NCI-H1417 (cell line): ENCODE measurements around the gene ANKRD39.
"Not testable (repeated sequence)": the region's sequence is repeated elsewhere in the genome, so short reads cannot be mapped to it uniquely, and the experiment has no call there.

Experiments used
- DNase-seq, 3 experiments: peaks; one replicate each; lab custom pipeline; 2025; lab: John Stamatoyannopoulos, UW

ANKRD39 gene, protein sequence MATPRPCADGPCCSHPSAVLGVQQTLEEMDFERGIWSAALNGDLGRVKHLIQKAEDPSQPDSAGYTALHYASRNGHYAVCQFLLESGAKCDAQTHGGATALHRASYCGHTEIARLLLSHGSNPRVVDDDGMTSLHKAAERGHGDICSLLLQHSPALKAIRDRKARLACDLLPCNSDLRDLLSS

DNA sequence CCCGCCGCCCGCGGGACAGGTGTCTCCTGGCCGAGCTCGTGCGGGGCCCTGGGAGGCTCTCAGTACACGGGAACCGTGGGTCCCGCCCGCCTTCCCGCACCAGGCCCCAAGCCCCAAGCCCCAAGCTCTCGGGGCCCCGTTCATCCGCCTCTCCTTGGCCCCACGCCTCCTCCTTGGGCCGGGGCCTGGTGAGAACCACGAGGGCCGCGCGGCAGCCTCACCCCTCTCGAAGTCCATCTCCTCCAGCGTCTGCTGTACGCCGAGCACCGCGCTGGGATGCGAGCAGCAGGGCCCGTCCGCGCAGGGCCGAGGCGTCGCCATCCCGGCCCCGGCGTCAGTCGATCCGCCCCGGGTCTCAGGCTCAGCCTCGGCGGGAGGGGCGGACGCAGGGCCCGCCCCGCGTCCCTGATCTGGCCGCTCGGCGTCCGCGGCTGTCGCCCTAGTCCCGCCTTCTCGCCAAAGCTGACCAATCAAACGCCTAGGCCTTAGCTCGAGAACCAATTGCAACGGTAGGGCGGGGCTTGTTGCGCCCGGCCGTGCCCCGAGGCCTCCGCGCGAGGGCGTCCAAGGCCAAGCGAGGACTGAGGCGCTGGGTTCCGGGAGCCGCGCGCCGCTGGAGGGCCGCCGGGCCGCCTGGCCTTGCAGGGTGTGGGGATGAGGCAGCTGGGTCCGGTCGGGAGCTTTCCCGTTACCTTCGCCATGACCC is at the start of gene ANKRD39:
TSS of gene ANKRD39 (minus strand) at position 350 of the 706 bp plus-strand sequence. CDS start at position 321, 29 bp downstream.
- peak; percentile 98 to 99 (median 99) for DNase-seq

DNA sequence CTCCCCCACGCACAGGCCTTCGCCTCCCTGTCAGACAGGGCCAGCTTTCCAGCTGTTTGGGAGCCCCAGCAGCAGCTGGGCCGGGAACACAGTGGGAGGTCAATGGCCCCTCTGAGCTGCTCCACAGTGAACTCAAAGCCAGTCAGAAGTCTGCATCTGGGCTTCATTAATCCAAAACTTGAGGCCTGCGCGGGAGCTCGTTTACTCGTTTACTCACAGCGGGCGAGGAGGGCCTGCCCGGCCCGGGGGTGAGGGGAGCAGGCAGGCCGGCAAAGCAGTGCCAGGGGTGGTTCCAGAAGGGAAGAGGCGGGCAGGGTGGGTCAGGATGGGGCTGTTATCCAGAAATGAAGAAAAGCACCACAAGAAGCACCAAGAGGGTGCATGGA is 48.9 kb upstream of the ANKRD39 start:
- DNase-seq: peak in 1 of 3 experiments; percentile 4

DNA sequence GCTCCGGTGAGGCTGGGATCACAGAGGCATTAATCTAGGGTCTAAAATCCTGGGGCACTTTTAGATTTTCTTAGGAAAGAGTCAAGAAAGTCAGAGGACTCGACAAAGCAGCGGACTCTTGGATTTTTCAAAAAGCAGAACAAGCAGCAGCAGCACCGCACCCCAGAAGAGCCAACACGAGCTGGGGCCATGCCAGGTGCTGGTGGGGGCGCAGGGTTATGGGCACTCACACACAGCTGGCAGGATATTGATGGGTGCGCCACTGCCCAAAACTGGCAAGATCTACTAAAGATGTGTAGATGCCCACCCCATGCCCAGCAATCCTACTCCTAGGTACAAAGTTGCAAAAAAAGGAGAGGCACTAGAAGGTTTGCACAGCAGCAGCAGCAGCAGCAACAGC is 46.0 kb upstream of the ANKRD39 start:
- no peak for DNase-seq

DNA sequence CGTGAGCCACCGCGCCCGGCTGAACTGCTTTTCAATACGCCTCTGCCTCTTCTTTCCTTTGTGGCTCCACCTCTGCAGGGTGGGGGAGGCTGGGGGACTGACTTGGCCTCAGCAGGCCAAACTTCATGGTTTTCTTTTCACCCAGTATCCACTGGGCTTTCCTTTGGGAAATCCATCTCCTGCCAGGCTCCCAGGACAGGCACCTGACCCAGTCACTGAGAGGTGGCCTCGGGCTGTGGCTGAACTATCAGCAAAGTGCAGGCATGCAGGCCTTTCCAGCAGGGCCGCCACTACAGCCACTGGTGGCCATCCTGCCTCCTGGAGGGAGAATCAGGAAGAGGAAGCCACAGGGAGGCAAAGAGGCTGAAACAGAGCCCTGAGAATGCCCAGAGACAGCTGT is 45.5 kb upstream of the ANKRD39 start:
- no peak for DNase-seq

DNA sequence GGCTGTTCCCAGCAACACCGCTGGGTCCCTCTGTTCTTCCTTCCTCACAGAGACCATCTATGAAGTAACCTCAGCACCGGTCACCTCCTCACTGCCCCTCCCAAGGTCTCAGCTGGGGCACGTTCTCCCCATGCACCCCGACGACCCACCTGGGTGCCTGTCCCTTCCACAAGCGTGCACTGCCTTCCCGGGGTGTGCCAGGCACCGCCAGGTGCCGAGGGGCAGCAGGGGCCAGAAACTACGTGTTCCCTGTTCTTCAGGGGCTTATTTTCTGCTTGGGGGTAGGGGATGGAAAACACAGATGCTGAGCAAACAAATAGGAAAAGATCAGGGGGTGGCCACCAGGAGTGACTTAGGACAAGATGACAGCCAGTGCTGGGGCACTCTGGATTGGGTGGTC is 42.4 kb upstream of the ANKRD39 start:
- no peak for DNase-seq

DNA sequence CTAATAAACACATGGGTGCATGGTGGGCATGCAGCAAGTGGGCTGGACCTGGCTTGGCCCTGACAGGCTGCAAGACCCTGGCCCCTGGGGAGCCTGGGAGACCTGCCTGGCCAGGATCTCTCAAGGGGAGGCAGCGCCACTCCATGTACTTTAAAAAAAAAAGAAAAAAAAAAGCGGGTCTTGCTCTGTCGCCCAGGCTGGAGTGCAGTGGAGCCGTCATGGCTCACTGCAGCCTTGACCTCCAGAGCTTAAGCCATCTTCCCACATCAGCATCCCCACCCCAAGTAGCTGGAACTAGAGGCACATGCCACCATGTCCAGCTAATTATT is 41.6 kb upstream of the ANKRD39 start:
- DNase-seq: no peak

DNA sequence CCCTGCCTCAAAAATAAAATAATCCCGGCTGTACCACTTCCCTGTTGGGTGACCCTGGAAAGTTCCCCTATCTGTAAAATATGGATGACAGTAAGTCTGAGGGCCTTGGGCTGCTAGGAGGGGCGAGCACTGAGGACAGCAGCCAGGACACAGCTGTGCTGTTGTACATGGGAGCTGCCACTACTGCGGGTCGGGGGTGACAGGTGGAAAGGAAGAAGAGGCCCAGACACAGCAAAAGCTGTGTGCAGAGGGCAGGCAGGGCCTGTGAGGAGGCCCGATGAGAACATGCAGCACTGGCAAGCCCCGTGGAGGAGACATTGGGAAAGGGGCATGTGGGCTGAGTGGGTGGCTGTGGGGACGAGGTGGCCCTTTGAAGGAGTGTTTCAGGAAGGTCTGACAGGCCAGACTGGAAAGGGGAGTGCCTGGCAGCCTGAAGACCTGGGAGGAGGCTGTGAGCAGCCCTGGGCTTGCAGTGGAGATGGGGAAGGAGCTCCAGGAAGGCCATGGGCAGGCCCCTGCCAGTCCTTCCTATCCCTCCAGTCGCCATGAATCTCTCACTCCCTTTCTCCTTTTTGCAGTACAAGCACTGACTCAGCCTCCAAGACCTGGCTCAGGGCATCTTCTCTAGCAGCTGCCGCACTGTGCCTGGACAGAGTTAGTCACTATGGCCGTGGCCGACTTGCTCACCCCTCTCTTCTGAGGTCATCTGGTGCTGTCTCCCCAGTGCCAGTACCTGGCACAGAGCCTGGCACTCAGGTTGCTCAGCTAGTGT is 41.0 kb upstream of the ANKRD39 start:
- DNase-seq: no peak

DNA sequence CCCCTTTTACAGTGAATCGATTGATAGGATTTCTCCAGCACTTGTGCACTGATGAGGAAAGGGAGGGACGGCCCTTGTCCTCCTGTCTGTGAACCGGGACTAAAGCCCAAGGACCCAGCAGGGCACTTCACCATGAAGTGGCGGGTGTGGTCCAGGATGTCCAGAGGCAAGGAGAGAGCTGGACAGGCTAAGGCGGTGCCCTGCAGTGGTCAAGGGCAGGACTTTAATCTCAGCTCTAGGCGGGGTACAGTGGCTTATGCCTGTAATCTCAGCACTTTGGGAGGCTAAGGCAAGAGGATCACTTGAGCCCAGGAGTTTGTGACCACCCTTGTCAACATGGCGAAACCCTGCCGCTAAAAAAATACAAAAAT is 40.3 kb upstream of the ANKRD39 start:
- DNase-seq: no peak

DNA sequence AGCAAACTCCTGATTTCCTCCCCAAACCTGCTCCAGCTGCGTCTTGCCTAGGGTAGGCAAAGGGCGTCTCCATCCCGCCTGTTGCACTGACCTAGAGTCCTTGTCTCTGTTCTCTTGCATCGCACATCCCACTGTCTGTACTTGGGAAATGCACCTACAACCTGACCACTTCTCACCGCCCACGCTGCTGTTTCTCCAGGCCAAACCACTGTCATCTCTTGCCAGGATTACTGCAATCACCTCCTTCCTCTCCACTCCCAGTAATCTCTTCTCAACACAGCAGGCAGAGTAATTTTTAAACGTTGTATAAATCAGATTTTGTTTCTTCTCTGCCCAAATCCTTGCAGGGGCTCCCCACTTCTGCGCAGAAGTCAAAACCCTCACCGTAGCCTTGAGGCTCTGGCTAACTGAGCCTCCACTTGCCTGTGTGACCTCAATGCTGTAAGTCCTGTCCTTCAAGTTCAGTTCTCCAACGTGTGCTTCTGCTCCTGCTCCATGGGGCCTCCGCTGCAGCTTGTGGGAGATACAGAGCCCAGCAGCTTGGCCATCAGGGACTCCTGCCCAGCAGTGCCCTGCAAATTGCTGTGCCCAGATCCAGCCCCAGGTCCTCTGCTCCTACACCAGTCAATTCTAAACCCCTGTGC is 39.8 kb upstream of the ANKRD39 start:
- no peak for DNase-seq

DNA sequence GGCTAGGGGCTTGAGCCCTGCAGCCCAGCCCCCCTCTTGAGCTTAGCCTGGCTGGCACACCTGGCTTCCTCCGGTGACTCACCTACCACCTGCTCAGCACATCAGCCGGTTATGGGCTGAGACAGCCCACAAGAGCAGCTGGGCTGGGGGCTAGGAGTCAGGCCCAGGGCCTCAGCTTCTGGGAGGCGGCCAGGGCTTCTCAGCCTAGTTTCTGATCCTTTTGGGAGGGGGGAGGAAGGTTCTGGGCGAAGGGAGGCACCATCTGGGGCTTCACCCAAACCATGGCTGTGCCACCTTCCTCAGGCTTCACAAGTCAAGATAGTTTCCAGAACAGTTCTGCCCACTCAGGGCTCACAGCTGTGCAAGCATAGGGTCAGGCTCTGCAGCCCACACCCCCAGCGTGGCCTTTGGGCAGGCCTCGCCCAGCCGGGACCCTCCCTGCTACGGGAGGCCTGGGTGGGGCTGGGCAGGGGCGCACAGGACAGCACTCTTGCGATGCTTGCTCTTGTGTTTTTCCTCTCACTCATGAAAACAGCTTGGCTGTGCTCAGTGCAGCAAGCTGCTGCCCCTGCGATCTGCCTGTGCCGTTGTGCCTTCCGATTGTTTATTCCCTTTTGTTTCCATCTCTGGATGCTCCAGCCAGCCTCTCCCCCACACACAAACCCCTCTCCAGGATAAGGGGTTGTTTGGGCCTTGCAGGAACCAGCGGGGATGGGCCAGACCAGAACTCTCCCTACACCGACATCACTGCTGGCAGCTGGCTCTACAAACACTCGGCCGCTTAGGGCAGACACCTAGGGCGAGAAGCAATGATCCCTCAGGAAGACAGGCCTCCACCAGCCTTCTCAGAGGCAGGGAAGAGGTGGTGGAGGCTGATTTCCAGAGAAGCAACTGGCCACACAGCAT is 38.2 kb upstream of the ANKRD39 start:
- DNase-seq: peak; percentile 61 to 77 (median 72)

DNA sequence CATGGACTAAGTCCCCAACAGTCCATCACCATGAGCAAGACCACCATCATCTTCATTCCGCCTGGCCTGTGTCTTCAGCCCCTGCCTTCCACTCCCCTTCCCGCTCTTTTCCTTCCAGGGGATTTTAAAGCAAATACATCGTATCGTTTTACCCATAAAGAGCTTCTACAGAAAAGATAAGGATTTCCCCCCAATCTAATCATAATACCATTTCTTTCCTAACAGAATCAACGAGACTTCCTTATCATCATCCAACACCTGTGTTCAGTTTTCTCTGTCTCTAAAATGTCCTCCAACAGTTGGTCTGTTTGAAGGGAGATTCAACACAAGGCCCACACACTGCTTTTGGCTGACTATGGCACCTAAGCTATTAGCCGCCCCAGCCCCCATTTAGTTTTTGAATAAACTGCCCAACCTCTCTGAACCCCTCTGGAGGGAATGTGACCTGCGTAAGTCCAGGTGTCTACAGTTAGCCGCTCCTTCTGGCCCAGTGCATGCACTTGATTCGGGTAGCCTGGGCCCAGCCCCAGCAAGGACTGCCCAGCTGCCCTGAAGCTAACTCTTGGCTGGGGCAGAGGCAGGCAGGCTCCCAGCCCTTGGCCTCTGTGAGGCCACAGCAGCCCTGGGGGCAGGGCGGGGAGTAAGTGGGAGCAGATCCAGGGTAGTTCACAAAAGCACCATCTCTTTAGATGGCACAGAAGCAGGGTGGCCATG is 37.4 kb upstream of the ANKRD39 start:
- DNase-seq: no peak

DNA sequence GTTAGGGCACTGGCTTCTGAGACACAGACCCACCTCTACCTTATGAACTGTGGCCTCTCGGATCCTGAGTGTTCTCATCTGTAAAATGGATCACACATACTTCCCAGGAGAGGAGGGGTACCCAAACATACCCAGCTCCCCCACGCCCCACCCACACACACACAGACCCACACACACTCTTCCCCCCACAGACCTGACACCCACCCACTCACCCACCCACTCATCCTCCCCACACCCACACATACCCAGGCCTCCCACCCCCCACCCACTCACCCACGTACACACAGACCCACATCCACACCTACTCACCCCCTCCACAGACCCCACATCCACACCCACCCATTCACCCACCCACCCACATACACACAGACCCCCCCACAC is 36.3 kb upstream of the ANKRD39 start:
- DNase-seq: no peak

DNA sequence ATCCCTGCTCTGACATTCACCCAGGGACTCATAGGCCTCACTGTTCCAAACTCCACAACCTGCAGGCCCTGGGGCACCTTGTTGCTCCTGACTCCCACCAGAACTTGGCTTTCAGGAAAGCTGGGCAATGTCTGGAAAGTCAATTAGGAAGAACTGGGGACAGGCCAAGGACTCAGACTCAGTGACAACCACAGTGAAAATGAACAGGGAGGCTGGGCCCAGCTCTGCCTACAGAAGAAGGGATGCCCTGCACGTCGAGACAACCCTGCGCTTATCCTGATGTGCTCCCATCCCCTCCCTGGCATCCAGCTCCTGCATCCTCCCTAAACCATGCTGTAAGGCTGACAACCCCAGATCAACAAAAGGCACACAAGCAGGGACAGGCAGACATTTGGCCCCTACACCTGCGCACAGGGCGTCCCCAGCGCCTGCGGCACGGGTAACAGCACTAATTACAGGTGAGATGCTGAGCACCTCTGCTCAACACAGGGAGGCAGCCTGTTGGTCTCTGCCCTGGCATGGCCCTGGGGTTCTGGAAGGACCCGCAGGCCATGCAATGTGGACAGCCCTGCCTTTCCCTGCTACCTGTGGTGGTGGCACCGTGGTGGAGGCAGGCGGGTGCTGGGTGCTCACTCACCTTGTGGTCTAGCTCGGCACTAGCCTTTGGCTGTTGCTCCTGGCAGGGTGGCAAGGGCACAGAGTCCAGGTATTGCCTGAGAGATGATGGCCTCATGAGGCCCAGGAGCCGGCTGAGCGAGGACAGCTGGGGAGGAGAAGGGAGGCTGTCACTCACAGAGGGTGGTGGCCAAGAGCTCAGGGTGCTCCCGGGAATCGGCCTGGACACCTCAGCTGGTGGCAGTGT is 35.7 kb upstream of the ANKRD39 start:
- peak in 2 of 3 experiments; percentile 11 to 28 for DNase-seq

DNA sequence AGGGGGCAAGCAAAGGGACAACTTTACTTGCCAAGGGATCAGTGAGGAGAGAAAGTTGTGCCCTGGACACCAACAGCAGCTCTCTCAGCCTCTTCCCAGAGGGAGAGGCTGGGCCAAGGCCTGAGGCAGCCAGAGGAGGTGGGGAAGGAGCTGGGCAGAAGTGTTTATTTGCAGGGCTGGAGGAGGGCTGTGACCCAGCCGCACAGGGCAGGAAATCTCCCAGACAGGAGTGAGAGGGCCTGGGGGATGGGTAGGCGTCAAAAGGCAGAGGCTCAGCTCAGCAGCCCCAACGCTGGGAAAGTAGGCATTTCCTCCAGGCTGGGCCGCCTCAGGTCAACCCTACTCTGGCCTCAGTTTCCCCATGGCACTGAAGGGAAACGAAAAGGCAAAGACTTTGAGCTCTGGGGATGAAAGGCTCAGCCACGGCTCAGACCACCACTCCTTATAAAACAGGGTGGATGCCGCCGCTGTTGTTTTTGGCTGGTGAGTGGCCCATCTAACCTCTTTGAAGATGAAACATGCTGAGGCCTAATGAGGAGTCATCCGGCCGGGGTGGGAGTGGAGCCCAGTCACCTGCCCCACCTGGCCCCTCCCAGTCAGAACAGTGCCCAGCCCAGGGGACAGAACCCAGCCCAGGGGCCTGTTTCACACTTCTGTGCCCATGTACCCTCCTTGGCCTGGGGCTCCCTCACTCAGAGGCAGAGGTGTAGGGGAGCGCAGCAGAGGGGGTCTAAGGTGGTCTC is 33.9 kb upstream of the ANKRD39 start:
- peak in 1 of 3 experiments; percentile 5 for DNase-seq

DNA sequence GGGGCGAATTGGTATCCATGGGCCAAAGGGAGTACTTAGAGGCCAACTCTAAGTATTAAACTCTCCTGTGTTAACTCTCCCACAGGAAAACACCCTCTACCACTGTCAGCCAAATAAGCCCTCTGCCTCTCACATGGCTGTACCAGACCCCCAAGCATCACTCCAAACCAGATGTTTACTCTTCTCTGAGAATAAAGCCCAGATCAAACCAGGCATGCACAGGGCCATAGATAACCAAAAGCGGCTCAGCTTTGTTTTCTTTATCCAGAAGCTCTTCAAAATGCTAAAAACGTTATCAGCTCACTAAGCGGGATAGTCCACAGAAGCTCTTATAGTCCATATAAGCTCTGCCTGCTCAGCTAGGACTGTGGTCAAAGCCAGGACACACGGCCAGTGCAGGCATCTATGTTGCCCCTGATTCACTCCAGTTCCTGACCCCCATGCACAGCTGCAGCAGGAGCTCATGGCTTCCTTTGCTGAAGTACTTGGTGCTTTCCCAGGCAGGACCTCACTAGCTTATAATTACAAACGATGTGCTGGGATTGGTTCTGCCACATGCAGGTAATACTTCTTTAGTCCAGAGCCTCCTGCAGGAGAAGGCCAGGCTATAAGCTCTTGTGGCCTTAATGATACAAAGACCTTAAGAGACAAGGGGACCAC is 33.0 kb upstream of the ANKRD39 start:
- no peak for DNase-seq

DNA sequence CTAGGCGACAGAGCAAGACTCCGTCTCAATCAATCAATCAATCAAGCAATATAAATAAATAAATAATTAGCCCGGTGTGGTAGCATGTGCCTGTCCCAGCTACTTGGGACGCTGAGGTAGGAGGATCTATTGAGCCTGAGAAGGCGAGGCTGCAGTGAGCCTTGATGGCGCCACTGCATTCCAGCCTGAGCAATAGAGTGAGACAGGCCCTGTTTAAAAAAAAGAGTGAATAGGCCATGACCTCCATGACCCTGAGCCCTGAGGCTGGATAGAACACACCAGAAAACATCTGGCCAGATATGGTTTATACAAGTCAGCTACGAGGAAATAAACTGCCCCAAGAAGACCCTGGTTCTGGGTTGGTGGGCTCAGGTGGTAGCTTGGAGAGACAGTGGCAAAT is 32.4 kb upstream of the ANKRD39 start:
- DNase-seq: no peak

DNA sequence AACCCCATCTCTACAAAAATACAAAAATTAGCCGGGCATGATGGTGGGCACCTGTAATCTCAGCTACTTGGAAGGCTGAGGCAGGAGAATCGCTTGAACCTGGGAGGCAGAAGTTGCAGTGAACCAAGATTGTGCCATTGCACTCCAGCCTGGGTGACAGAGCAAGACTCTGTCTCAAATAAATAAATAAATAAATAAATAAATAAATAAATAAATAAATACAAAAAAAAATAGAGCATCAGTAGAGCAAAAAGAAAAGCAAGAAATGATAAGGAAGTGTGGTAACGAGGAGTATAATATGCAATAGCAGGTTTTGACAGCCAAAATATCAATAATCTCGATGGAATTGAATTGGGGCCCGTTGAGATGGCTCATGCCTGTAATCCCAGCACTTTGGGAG is 31.7 kb upstream of the ANKRD39 start:
- not testable (repeated sequence) for DNase-seq

DNA sequence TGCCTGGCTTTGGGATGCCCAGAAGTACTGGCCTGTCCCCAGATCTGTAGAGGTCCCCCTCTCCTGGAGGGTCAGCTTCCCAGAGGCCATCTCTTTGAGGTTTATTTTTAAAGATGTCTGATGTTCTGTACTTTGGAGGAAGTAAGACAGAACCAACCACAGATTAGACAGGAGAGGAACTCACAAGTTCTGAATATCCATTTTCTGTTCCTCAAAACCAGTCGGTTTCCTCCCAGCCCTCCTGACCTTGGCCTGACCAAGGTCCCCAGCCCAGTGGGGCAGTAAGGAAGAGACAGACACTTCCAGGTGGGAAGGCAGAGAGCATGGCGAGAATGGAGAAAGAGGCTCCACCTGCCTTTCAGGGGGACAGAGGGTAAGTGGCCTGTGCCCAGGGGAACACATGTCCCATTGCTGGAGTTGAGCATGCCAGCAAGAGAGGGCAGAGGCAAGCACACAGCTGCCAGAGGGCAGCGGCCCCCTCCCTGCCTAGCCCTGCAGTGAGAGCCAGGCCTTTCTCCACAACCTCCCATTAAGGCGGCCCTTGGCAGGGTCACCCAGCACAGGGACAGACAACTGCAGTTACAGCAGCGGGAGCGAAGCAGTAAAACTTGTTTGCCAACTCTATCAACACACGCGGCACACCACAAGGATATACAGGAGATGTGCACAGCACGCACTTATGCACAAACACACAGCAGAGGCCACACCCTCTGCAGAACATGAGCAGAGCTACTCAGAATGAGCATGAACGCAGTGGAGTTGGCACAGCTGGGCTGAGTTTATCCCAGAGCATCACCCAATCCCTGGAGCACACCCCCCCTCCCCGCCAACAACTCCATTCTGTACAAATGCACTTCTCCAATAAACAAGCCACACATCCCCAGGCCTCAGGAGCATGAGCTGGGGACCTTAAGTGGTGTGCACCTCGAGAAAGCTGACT is 30.5 kb upstream of the ANKRD39 start:
- DNase-seq: peak in 2 of 3 experiments; percentile 62 to 85
